Colonic mucosa (tissue), 4 donors: ENCODE measurements around the gene JOSD2. TPM values are rescaled to one million over a fixed set of nuclear protein-coding genes. Genes with fewer than 3 reads are reported as not detected.

Experiments used
- DNase-seq: peaks from one replicate; pipeline ENCODE4 v3.0.0-alpha.2; 2020
- H3K27ac ChIP-seq: fragments of 200-600 bp; one replicate; pipeline ENCODE4 v1.8.0; 2021
- H3K27me3 ChIP-seq: fragments of 200-600 bp; one replicate; pipeline ENCODE4 v1.8.0; 2021
- H3K36me3 ChIP-seq: fragments of 200-600 bp; one replicate; pipeline ENCODE4 v1.8.0; 2021
- H3K4me1 ChIP-seq: fragments of 200-600 bp; one replicate; pipeline ENCODE4 v1.8.0; 2021; ENCODE audit warnings: mild to moderate bottlenecking
- H3K4me3 ChIP-seq: fragments of 200-600 bp; one replicate; pipeline ENCODE4 v1.8.0; 2021
- H3K9ac ChIP-seq, 2 donors: one replicate each; pipeline ENCODE4 v1.7.0; 2013; ENCODE audit warnings: control low read depth in 2 of 2, low read depth in 2 of 2, low read length in 2 of 2
- H3K9me3 ChIP-seq: fragments of 200-600 bp; one replicate; pipeline ENCODE4 v1.8.0; 2021
- CTCF ChIP-seq: fragments of 200-600 bp; IDR thresholded peaks from one replicate; pipeline ENCODE4 v1.8.0; 2022; ENCODE audit warnings: antibody characterized with exemption, mild to moderate bottlenecking
- intact Hi-C: fragments of 100-400 bp; cut with DNase I; formaldehyde crosslinking; loops from one replicate; pipeline ENCODE4 v1.14.1; 2022
- total RNA-seq, 2 donors: library from RNA; stranded (reverse); fragmentation: NEBNext Ultra II Directional in 1 of 2; extraction: Animal tissue kit (Norgen Biotek cat#: 25700) in 1 of 2; gene quantifications; one replicate each; pipeline ENCODE4 v1.2.1, GENCODE V29; 2021
- donor health status: healthy.
- donor health status: DM: no; HTN: no; CAD: no.
- donor health status: DM: no; HTN: no; CAD: no.

JOSD2 gene
- total RNA-seq, 2 donors from 2014 or later: 27.0 to 45.0 TPM

- Histone ChIP-seq H3K27me3 (no peaks in the 10 kb centered on the region), H3K9ac (no peak overlapping the region), H3K27ac (no peak overlapping the region), H3K4me1 (no peaks in the 10 kb centered on the region), H3K9me3 (no peaks in the 10 kb centered on the region), H3K36me3 (no peaks in the 10 kb centered on the region), H3K4me3 (no peak overlapping the region)
- no peak for DNase-seq
- TF ChIP-seq CTCF: no peak
- intact Hi-C loops: no loop called here
Observed at GRCh38 chr19:50549059-50549926, 38.3 kb upstream of the JOSD2 start.

GRCh38 chr19:50548191-50549058 lies 37.4 kb upstream of the JOSD2 start:
- no peak overlapping the region for H3K27ac ChIP-seq
- no peaks in the 10 kb centered on the region for H3K27me3 ChIP-seq

GRCh38 chr19:50547385-50548190 lies 36.6 kb upstream of the JOSD2 start:
- DNase-seq: no peak
- Histone ChIP-seq H3K9ac (no peak overlapping the region), H3K9me3 (no peaks in the 10 kb centered on the region), H3K36me3 (no peaks in the 10 kb centered on the region), H3K27me3 (no peaks in the 10 kb centered on the region), H3K4me3 (no peak overlapping the region), H3K27ac (no peak overlapping the region), H3K4me1 (no peaks in the 10 kb centered on the region)
- intact Hi-C loops: no loop called here
- TF ChIP-seq CTCF: no peak

More at GRCh38 chr19:50548191-50549058, 37.4 kb upstream of the JOSD2 start:
- TF ChIP-seq CTCF: no peak
- no peak for DNase-seq
- H3K9ac ChIP-seq: no peak overlapping the region
- intact Hi-C loops: no loop called here
- H3K9me3 ChIP-seq: no peaks in the 10 kb centered on the region
- no peak overlapping the region for H3K4me3 ChIP-seq
- no peaks in the 10 kb centered on the region for H3K4me1 ChIP-seq
- H3K36me3 ChIP-seq: no peaks in the 10 kb centered on the region

- no peak overlapping the region for H3K27ac ChIP-seq
- no peak for DNase-seq
- H3K4me1 ChIP-seq: no peaks in the 10 kb centered on the region
- H3K9ac ChIP-seq: no peak overlapping the region
- H3K9me3 ChIP-seq: no peaks in the 10 kb centered on the region
- TF ChIP-seq CTCF: no peak
- intact Hi-C loops: no loop called here
- no peaks in the 10 kb centered on the region for H3K27me3 ChIP-seq
- no peaks in the 10 kb centered on the region for H3K36me3 ChIP-seq
- H3K4me3 ChIP-seq: no peak overlapping the region
Observed at GRCh38 chr19:50546527-50547221, 35.7 kb upstream of the JOSD2 start.
